SH-SY5Y (cell line): ENCODE data around the gene ASPRV1.

Experiments
- GATA2 ChIP-seq: IDR thresholded peaks from 2 replicates; pipeline ENCODE4 v1.6.1; 2011; ENCODE audit warnings: mild to moderate bottlenecking, low read depth, low read length
- GATA3 ChIP-seq: IDR thresholded peaks from 2 replicates; pipeline ENCODE4 v1.6.1; 2011; ENCODE audit warnings: low read depth, mild to moderate bottlenecking, low read length, moderate library complexity

GRCh38 chr2:69916106-69916505 is 45.3 kb downstream of the ASPRV1 start:
- no peak for TF ChIP-seq GATA2
- TF ChIP-seq GATA3, result no peak
